ENCODE results near the gene CAP2. TPM values are rescaled to one million over a fixed set of nuclear protein-coding genes. Genes with fewer than 3 reads are reported as not detected.

Gene CAP2
- total and polyA plus RNA-seq, 4 donors: 9.0 to 27.0 (median 19.3) TPM

DNA sequence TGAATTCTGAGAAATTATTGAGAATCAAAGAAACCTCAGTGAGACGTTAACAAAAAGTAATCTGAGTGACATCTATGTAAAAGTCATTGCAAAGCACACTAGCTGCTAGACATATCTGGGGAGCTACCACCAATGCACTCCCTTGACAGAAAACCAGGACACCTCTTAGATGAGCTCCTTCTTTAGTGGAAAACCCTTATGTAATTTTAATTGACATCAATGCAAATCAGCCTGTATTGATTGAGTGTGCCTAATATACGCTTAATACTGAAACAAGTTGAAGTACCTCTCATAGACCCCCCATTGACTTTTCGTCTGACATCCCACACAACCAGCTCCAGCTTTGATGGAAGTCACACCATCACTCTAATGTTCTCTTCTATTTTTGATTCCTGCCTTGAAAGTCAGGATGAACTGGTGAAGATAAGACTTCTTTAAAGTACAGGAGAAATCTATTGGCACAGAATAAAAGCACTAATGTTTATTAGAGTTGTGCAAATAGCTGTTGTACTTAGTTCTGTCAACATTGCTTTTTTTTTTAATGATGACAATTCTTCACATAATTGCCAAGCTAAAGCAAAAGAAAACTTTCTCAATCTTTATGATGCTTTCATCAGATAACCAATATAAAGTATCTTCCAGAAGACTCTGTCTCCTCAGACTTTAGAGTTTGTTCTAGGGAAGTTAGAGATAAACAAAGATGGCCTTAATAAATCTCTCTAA lies 108.7 kb downstream of the CAP2 start:
- H3K4me1 ChIP-seq (ENCODE audit: control insufficient read depth, insufficient read depth, low read length): no peaks in the 10 kb centered on the region
- no peak overlapping the region for H3K4me3 ChIP-seq (ENCODE audit: low read depth, low read length)
- DNase-seq (ENCODE audit: low read depth in 4 of 6, low spot score in 6 of 6): no peak
- no peaks in the 10 kb centered on the region for H3K36me3 ChIP-seq (ENCODE audit: control insufficient read depth, insufficient read depth, low read length)
- no peak overlapping the region for H3K27ac ChIP-seq (ENCODE audit: low read depth, low read length)
- no CpG with 5 or more reads among the region's 3 CpGs for WGBS (ENCODE audit: insufficient coverage)
- H3K27me3 ChIP-seq (ENCODE audit: control insufficient read depth, insufficient read depth, low read length): no peaks in the 10 kb centered on the region
- no peaks in the 10 kb centered on the region for H3K9me3 ChIP-seq (ENCODE audit: control insufficient read depth, insufficient read depth, low read length)

- H3K4me3 ChIP-seq (ENCODE audit: low read depth, low read length): no peak overlapping the region
- H3K4me1 ChIP-seq (ENCODE audit: control insufficient read depth, insufficient read depth, low read length): no peaks in the 10 kb centered on the region
- DNase-seq (ENCODE audit: low read depth in 4 of 6, low spot score in 6 of 6): no peak
- no peaks in the 10 kb centered on the region for H3K9me3 ChIP-seq (ENCODE audit: control insufficient read depth, insufficient read depth, low read length)
- no peaks in the 10 kb centered on the region for H3K36me3 ChIP-seq (ENCODE audit: control insufficient read depth, insufficient read depth, low read length)
- WGBS (ENCODE audit: insufficient coverage): no CpG with 5 or more reads among the region's 7 CpGs
- no peaks in the 10 kb centered on the region for H3K27me3 ChIP-seq (ENCODE audit: control insufficient read depth, insufficient read depth, low read length)
- no peak overlapping the region for H3K27ac ChIP-seq (ENCODE audit: low read depth, low read length)
These were observed 109.7 kb downstream of the CAP2 start for GRCh38 chr6:17503051-17503450.

- H3K9me3 ChIP-seq (ENCODE audit: control insufficient read depth, insufficient read depth, low read length): no peaks in the 10 kb centered on the region
- H3K27ac ChIP-seq (ENCODE audit: low read depth, low read length): no peak overlapping the region
- H3K4me3 ChIP-seq (ENCODE audit: low read depth, low read length): no peak overlapping the region
- DNase-seq (ENCODE audit: low read depth in 4 of 6, low spot score in 6 of 6): no peak
- no peaks in the 10 kb centered on the region for H3K4me1 ChIP-seq (ENCODE audit: control insufficient read depth, insufficient read depth, low read length)
- H3K36me3 ChIP-seq (ENCODE audit: control insufficient read depth, insufficient read depth, low read length): no peaks in the 10 kb centered on the region
- 100% methylated on average over 1 of the region's 1 CpG for WGBS (ENCODE audit: insufficient coverage)
- H3K27me3 ChIP-seq (ENCODE audit: control insufficient read depth, insufficient read depth, low read length): no peaks in the 10 kb centered on the region
These were observed 110.6 kb downstream of the CAP2 start for GRCh38 chr6:17504005-17504404.

DNA sequence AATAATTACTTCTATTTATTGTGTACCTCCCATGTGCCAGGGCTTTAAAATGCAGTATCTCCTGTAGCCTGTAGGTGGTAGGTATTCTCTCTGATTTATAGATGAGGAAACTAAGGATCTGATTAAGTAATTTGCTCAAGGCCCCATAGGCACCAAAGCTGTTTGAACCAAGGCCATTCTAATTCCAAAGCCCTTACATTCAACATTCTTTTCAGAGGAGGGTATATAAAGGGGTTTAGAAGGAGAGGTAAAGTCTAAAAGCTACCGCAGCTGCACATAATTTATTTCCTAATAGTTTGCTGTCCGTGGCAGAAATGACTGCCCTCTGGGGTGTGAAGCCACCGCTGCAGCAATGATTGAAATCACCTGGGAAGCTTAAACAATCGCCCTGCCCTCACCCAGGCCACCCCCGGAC lies 111.7 kb downstream of the CAP2 start:
- Histone ChIP-seq H3K9me3 (ENCODE audit: control insufficient read depth, insufficient read depth, low read length) (peaks cover 2% of the 10 kb centered on the region), H3K4me1 (ENCODE audit: control insufficient read depth, insufficient read depth, low read length) (no peaks in the 10 kb centered on the region), H3K27ac (ENCODE audit: low read depth, low read length) (no peak overlapping the region), H3K36me3 (ENCODE audit: control insufficient read depth, insufficient read depth, low read length) (no peaks in the 10 kb centered on the region), H3K4me3 (ENCODE audit: low read depth, low read length) (no peak overlapping the region), H3K27me3 (ENCODE audit: control insufficient read depth, insufficient read depth, low read length) (no peaks in the 10 kb centered on the region)
- peak in 1 of 6 donors; percentile 22 for DNase-seq (ENCODE audit: low read depth in 4 of 6, low spot score in 6 of 6)
- no CpG with 5 or more reads among the region's 5 CpGs for WGBS (ENCODE audit: insufficient coverage)

GRCh38 chr6:17505767-17506280 lies 112.4 kb downstream of the CAP2 start:
- DNase-seq (ENCODE audit: low read depth in 4 of 6, low spot score in 6 of 6): no peak
- Histone ChIP-seq H3K27me3 (ENCODE audit: control insufficient read depth, insufficient read depth, low read length) (no peaks in the 10 kb centered on the region), H3K9me3 (ENCODE audit: control insufficient read depth, insufficient read depth, low read length) (peaks cover 2% of the 10 kb centered on the region), H3K4me3 (ENCODE audit: low read depth, low read length) (no peak overlapping the region), H3K4me1 (ENCODE audit: control insufficient read depth, insufficient read depth, low read length) (no peaks in the 10 kb centered on the region), H3K27ac (ENCODE audit: low read depth, low read length) (no peak overlapping the region), H3K36me3 (ENCODE audit: control insufficient read depth, insufficient read depth, low read length) (no peaks in the 10 kb centered on the region)
- 100% methylated on average over 3 of the region's 5 CpGs for WGBS (ENCODE audit: insufficient coverage)

GRCh38 chr6:17506531-17506930 lies 113.1 kb downstream of the CAP2 start:
- Histone ChIP-seq H3K36me3 (ENCODE audit: control insufficient read depth, insufficient read depth, low read length) (no peaks in the 10 kb centered on the region), H3K4me3 (ENCODE audit: low read depth, low read length) (no peak overlapping the region), H3K27me3 (ENCODE audit: control insufficient read depth, insufficient read depth, low read length) (no peaks in the 10 kb centered on the region), H3K9me3 (ENCODE audit: control insufficient read depth, insufficient read depth, low read length) (peaks cover 2% of the 10 kb centered on the region), H3K4me1 (ENCODE audit: control insufficient read depth, insufficient read depth, low read length) (no peaks in the 10 kb centered on the region), H3K27ac (ENCODE audit: low read depth, low read length) (no peak overlapping the region)
- WGBS (ENCODE audit: insufficient coverage): 97% methylated on average over 5 of the region's 6 CpGs
- DNase-seq (ENCODE audit: low read depth in 4 of 6, low spot score in 6 of 6): no peak

DNA sequence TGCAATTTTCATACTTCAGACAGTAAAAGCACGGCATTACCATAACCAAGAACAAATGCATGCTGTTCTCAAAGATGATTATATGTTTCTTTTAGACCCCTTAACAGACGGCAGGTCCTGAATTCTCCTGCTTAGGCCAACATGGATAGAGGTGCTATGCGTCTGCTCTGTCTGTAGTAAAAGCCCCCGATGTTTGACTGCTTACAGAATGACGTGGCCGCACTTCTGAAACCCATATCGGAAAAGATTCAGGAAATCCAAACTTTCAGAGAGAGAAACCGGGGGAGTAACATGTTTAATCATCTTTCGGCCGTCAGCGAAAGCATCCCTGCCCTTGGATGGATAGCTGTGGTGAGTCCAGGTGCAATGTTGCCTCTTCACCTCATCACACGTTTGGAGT lies 113.6 kb downstream of the CAP2 start:
- H3K27me3 ChIP-seq (ENCODE audit: control insufficient read depth, insufficient read depth, low read length): no peaks in the 10 kb centered on the region
- DNase-seq (ENCODE audit: low read depth in 4 of 6, low spot score in 6 of 6): no peak
- WGBS (ENCODE audit: insufficient coverage): 96% methylated on average over 11 of the region's 12 CpGs

GRCh38 chr6:17511084-17511483 lies 117.7 kb downstream of the CAP2 start:
- Histone ChIP-seq H3K4me1 (ENCODE audit: control insufficient read depth, insufficient read depth, low read length) (no peaks in the 10 kb centered on the region), H3K4me3 (ENCODE audit: low read depth, low read length) (no peak overlapping the region), H3K36me3 (ENCODE audit: control insufficient read depth, insufficient read depth, low read length) (peaks cover 3% of the 10 kb centered on the region), H3K27me3 (ENCODE audit: control insufficient read depth, insufficient read depth, low read length) (no peaks in the 10 kb centered on the region), H3K27ac (ENCODE audit: low read depth, low read length) (no peak overlapping the region), H3K9me3 (ENCODE audit: control insufficient read depth, insufficient read depth, low read length) (peaks cover 2% of the 10 kb centered on the region)
- no peak for DNase-seq (ENCODE audit: low read depth in 4 of 6, low spot score in 6 of 6)
- 91% methylated on average over 11 of the region's 11 CpGs for WGBS (ENCODE audit: insufficient coverage)

More for the DNA sequence above, 113.6 kb downstream of the CAP2 start:
- Histone ChIP-seq H3K27ac (ENCODE audit: low read depth, low read length) (no peak overlapping the region), H3K9me3 (ENCODE audit: control insufficient read depth, insufficient read depth, low read length) (peaks cover 2% of the 10 kb centered on the region), H3K36me3 (ENCODE audit: control insufficient read depth, insufficient read depth, low read length) (no peaks in the 10 kb centered on the region), H3K4me3 (ENCODE audit: low read depth, low read length) (no peak overlapping the region), H3K4me1 (ENCODE audit: control insufficient read depth, insufficient read depth, low read length) (no peaks in the 10 kb centered on the region)

GRCh38 chr6:17511580-17511979 lies 118.2 kb downstream of the CAP2 start:
- no peaks in the 10 kb centered on the region for H3K4me1 ChIP-seq (ENCODE audit: control insufficient read depth, insufficient read depth, low read length)
- H3K9me3 ChIP-seq (ENCODE audit: control insufficient read depth, insufficient read depth, low read length): peaks cover 2% of the 10 kb centered on the region
- H3K27me3 ChIP-seq (ENCODE audit: control insufficient read depth, insufficient read depth, low read length): no peaks in the 10 kb centered on the region
- H3K4me3 ChIP-seq (ENCODE audit: low read depth, low read length): no peak overlapping the region
- H3K27ac ChIP-seq (ENCODE audit: low read depth, low read length): no peak overlapping the region
- peaks cover 3% of the 10 kb centered on the region for H3K36me3 ChIP-seq (ENCODE audit: control insufficient read depth, insufficient read depth, low read length)
- DNase-seq (ENCODE audit: low read depth in 4 of 6, low spot score in 6 of 6): no peak
- 100% methylated on average over 2 of the region's 7 CpGs for WGBS (ENCODE audit: insufficient coverage)

GRCh38 chr6:17519120-17519519 lies 125.7 kb downstream of the CAP2 start:
- WGBS (ENCODE audit: insufficient coverage): 86% methylated on average over 1 of the region's 5 CpGs
- H3K4me1 ChIP-seq (ENCODE audit: control insufficient read depth, insufficient read depth, low read length): no peaks in the 10 kb centered on the region
- H3K36me3 ChIP-seq (ENCODE audit: control insufficient read depth, insufficient read depth, low read length): peaks cover under 1% of the 10 kb centered on the region
- H3K27ac ChIP-seq (ENCODE audit: low read depth, low read length): no peak overlapping the region
- H3K4me3 ChIP-seq (ENCODE audit: low read depth, low read length): no peak overlapping the region
- no peaks in the 10 kb centered on the region for H3K27me3 ChIP-seq (ENCODE audit: control insufficient read depth, insufficient read depth, low read length)
- DNase-seq (ENCODE audit: low read depth in 4 of 6, low spot score in 6 of 6): no peak
- no peaks in the 10 kb centered on the region for H3K9me3 ChIP-seq (ENCODE audit: control insufficient read depth, insufficient read depth, low read length)

All from spinal cord (tissue), 10 donors.